IMR-90 (cell line): Measurements from ENCODE around the gene UGT8. TPM values are rescaled to one million over a fixed set of nuclear protein-coding genes. Genes with fewer than 3 reads are reported as not detected.

Source experiments
- ATAC-seq: fragments of 200-7000 bp; cut with Tn5 transposase; 2 replicates; pipeline ENCODE4 v1.9.1; 2020; ENCODE audit warnings: low read depth, mild to moderate bottlenecking, moderate library complexity
- Bru-seq: library from RNA; stranded (reverse); fragments of 400-500 nt; gene quantifications from one replicate; lab custom pipeline; 2021; lab: Mats Ljungman, UMichigan
- BruChase-seq, 2 experiments: library from RNA; stranded (reverse); fragments of 400-500 nt; gene quantifications; one replicate each; lab custom pipeline; 2021; lab: Mats Ljungman, UMichigan
- BruUV-seq: library from RNA; stranded (reverse); fragments of 400-500 nt; replicated peaks from 2 replicates; lab custom pipeline; 2021; lab: Mats Ljungman, UMichigan
- CTCF ChIA-PET: fragments of 300-600 bp; formaldehyde crosslinking; extraction: SDS; loops from one replicate; lab custom pipeline; 2021; ENCODE audit warnings: antibody characterized with exemption; lab: Yijun Ruan, JAX
- POLR2A ChIA-PET: fragments of 300-600 bp; sonication (Branson Sonifier 250); formaldehyde crosslinking; loops from one replicate; lab custom pipeline; 2022; ENCODE audit warnings: antibody characterized with exemption; ENCODE audit not compliant: unreplicated experiment; lab: Charles Lee
- DNase-seq: peaks from one replicate; pipeline ENCODE4 v3.0.0; 2013
- H2AFZ ChIP-seq: replicated peaks from 2 replicates; pipeline ENCODE3; 2013; ENCODE audit warnings: low read length, mild to moderate bottlenecking; ENCODE audit not compliant: poor library complexity
- H2AK5ac ChIP-seq: 2 replicates; pipeline ENCODE4 v1.6.1; 2013; ENCODE audit warnings: low read depth, low read length, inconsistent platforms
- H2AK9ac ChIP-seq: replicated peaks from 2 replicates; pipeline ENCODE3; 2013; ENCODE audit warnings: mild to moderate bottlenecking, low read depth, low read length, moderate library complexity; ENCODE audit not compliant: poor library complexity
- H2BK120ac ChIP-seq: 2 replicates; pipeline ENCODE4 v1.6.1; 2013; ENCODE audit warnings: low read depth, low read length, inconsistent platforms
- H2BK15ac ChIP-seq: 3 replicates; pipeline ENCODE4 v1.6.1; 2013; ENCODE audit warnings: low read depth, low read length, inconsistent platforms
- H2BK20ac ChIP-seq: 2 replicates; pipeline ENCODE4 v1.6.1; 2013; ENCODE audit warnings: low read depth, mild to moderate bottlenecking, inconsistent platforms, low read length, moderate library complexity
- H2BK5ac ChIP-seq: 2 replicates; pipeline ENCODE4 v1.6.1; 2013; ENCODE audit warnings: mild to moderate bottlenecking, low read depth, low read length, inconsistent platforms; ENCODE audit not compliant: poor library complexity, severe bottlenecking
- H3K14ac ChIP-seq: replicated peaks from 2 replicates; pipeline ENCODE4 v1.6.1; 2013; ENCODE audit warnings: low read depth, low read length, inconsistent platforms
- H3K18ac ChIP-seq: 2 replicates; pipeline ENCODE4 v1.6.1; 2013; ENCODE audit warnings: low read depth, low read length, control low read depth
- H3K23ac ChIP-seq: 2 replicates; pipeline ENCODE4 v1.6.1; 2013; ENCODE audit warnings: low read depth, low read length, inconsistent platforms
- H3K27ac ChIP-seq: 2 replicates; pipeline ENCODE4 v1.5.1; 2013; ENCODE audit warnings: mild to moderate bottlenecking, control low read depth, low read length; ENCODE audit not compliant: insufficient read depth
- H3K27me3 ChIP-seq: 2 replicates; pipeline ENCODE4 v1.6.1; 2013; ENCODE audit warnings: low read length; ENCODE audit not compliant: control insufficient read depth, insufficient read depth
- H3K36me3 ChIP-seq: 2 replicates; pipeline ENCODE4 v1.6.1; 2013; ENCODE audit warnings: low read length, mixed read lengths; ENCODE audit not compliant: control insufficient read depth, insufficient read depth
- H3K4ac ChIP-seq: 2 replicates; pipeline ENCODE4 v1.6.1; 2013; ENCODE audit warnings: low read depth, low read length, inconsistent platforms
- H3K4me1 ChIP-seq: 2 replicates; pipeline ENCODE4 v1.6.1; 2013; ENCODE audit warnings: low read length, mixed read lengths; ENCODE audit not compliant: control insufficient read depth, insufficient read depth
- H3K4me2 ChIP-seq: 2 replicates; pipeline ENCODE4 v1.6.1; 2013; ENCODE audit warnings: low read depth, mild to moderate bottlenecking, control low read depth, low read length, moderate library complexity
- H3K4me3 ChIP-seq: 2 replicates; pipeline ENCODE4 v1.5.1; 2013; ENCODE audit warnings: low read depth, mild to moderate bottlenecking, control low read depth, low read length, moderate library complexity; ENCODE audit not compliant: insufficient read depth
- H3K56ac ChIP-seq: 2 replicates; pipeline ENCODE4 v1.6.1; 2013; ENCODE audit warnings: low read length, inconsistent platforms; ENCODE audit not compliant: insufficient read depth; ENCODE audit errors: extremely low read depth
- H3K79me1 ChIP-seq, 2 experiments: 2 replicates each; pipeline ENCODE4 v1.6.1; 2013; ENCODE audit warnings: low read length in 2 of 2, inconsistent platforms in 1 of 2, low read depth in 1 of 2
- H3K9ac ChIP-seq: 2 replicates; pipeline ENCODE4 v1.6.1; 2013; ENCODE audit warnings: low read depth, low read length, control low read depth
- H3K9me1 ChIP-seq: 2 replicates; pipeline ENCODE4 v1.6.1; 2013; ENCODE audit warnings: low read length, inconsistent platforms; ENCODE audit not compliant: insufficient read depth
- H3K9me3 ChIP-seq: 2 replicates; pipeline ENCODE4 v1.6.1; 2013; ENCODE audit warnings: low read length; ENCODE audit not compliant: control insufficient read depth, insufficient read depth
- H4K20me1 ChIP-seq: 2 replicates; pipeline ENCODE4 v1.6.1; 2013; ENCODE audit warnings: low read length, inconsistent platforms; ENCODE audit not compliant: insufficient read depth
- H4K5ac ChIP-seq: 2 replicates; pipeline ENCODE4 v1.6.1; 2013; ENCODE audit warnings: mild to moderate bottlenecking, low read depth, low read length, control low read depth
- H4K8ac ChIP-seq, 2 experiments: 2 replicates each; pipeline ENCODE4 v1.6.1; 2013; ENCODE audit warnings: low read depth in 2 of 2, low read length in 2 of 2, control low read depth in 1 of 2, inconsistent platforms in 1 of 2
- H4K91ac ChIP-seq: 2 replicates; pipeline ENCODE4 v1.6.1; 2013; ENCODE audit warnings: low read depth, low read length, inconsistent platforms; ENCODE audit not compliant: insufficient read depth
- BHLHE40 ChIP-seq: fragments of 150-350 bp; IDR thresholded peaks from 2 replicates; pipeline ENCODE4 v1.6.1; 2016; ENCODE audit warnings: mild to moderate bottlenecking, low read depth, low read length
- CTCF ChIP-seq: conservative IDR thresholded peaks from 2 replicates; pipeline ENCODE4 v1.5.1; 2012; ENCODE audit warnings: mild to moderate bottlenecking, low read depth, low read length, improper control_type of control experiment
- FOS ChIP-seq: fragments of 150-350 bp; IDR thresholded peaks from 2 replicates; pipeline ENCODE4 v1.6.1; 2016; ENCODE audit warnings: low read depth, low read length
- MAZ ChIP-seq: IDR thresholded peaks from 2 replicates; pipeline ENCODE4 v1.6.1; 2012; ENCODE audit warnings: low read depth, mild to moderate bottlenecking, low read length, improper control_type of control experiment, moderate library complexity, borderline replicate concordance
- NFE2L2 ChIP-seq: fragments of 150-350 bp; IDR thresholded peaks from 2 replicates; pipeline ENCODE4 v1.6.1; 2016; ENCODE audit warnings: low read depth, mild to moderate bottlenecking, low read length
- POLR2A ChIP-seq: IDR thresholded peaks from 2 replicates; pipeline ENCODE4 v1.6.1; 2012; ENCODE audit warnings: mild to moderate bottlenecking, low read depth, low read length
- RCOR1 ChIP-seq: IDR thresholded peaks from 2 replicates; pipeline ENCODE4 v1.6.1; 2012; ENCODE audit warnings: mild to moderate bottlenecking, low read length, improper control_type of control experiment; ENCODE audit not compliant: insufficient replicate concordance
- WGBS, 2 experiments: methylation state at CpG; one replicate each; pipeline versions ENCODE4 v1.1.5 to v1.1.7; 2013; ENCODE audit warnings: missing lambda C conversion rate in 2 of 2; ENCODE audit not compliant: insufficient read length in 1 of 2; ENCODE audit errors: extremely low coverage in 2 of 2; 5-methylcytosine and 5-hydroxymethylcytosine counted together
- dilution Hi-C: fragments of 300-500 bp; cut with HindIII; formaldehyde crosslinking; loops from one replicate; pipeline ENCODE4 v1.14.3; 2018; ENCODE audit warnings: low sequenced_read_pairs; ENCODE audit not compliant: unreplicated experiment
- in situ Hi-C: fragments of 300-500 bp; cut with MboI; formaldehyde crosslinking; loops from 3 replicates; pipeline ENCODE4 v1.14.3; 2019; ENCODE audit warnings: low sequenced_read_pairs, inconsistent platforms, mixed read lengths
- intact Hi-C: fragments of 100-400 bp; cut with micrococcal nuclease; formaldehyde crosslinking; loops from 2 replicates; pipeline ENCODE4 v1.10.0; 2022
- long read RNA-seq: library from polyadenylated mRNA; unstranded; transcript quantifications from one replicate; pipeline ENCODE4 v2.0.0, GENCODE V29; 2021; ENCODE audit not compliant: unreplicated experiment
- polyA plus RNA-seq, 3 experiments: library from polyadenylated mRNA; depleted of rRNA; stranded (reverse); fragments of >200 nt; gene quantifications; 2 replicates each; pipeline ENCODE4 v1.2.3, GENCODE V29; 2012; ENCODE audit warnings: low replicate concordance in 1 of 3
- total RNA-seq: library from RNA; depleted of rRNA; stranded (reverse); fragments of >200 nt; gene quantifications from 2 replicates; pipeline ENCODE4 v1.2.3, GENCODE V29; 2012; rRNA removed

The UGT8 gene, protein sequence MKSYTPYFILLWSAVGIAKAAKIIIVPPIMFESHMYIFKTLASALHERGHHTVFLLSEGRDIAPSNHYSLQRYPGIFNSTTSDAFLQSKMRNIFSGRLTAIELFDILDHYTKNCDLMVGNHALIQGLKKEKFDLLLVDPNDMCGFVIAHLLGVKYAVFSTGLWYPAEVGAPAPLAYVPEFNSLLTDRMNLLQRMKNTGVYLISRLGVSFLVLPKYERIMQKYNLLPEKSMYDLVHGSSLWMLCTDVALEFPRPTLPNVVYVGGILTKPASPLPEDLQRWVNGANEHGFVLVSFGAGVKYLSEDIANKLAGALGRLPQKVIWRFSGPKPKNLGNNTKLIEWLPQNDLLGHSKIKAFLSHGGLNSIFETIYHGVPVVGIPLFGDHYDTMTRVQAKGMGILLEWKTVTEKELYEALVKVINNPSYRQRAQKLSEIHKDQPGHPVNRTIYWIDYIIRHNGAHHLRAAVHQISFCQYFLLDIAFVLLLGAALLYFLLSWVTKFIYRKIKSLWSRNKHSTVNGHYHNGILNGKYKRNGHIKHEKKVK
- total RNA-seq (not detected in 2 replicates), polyA plus RNA-seq (2012; rRNA removed) (not detected in 2 replicates), Bru-seq, nascent RNA (percentile 4 among the genes with signal in this experiment), BruChase-seq, experiment 1, labeled RNA remaining after a 6-hour chase (percentile 2 among the genes with signal in this experiment), BruChase-seq, experiment 2, labeled RNA remaining after a 2-hour chase (percentile 4 among the genes with signal in this experiment)
- not detected in 2 replicates for polyA plus RNA-seq (2012; cell fraction: cytosol; rRNA removed)
- polyA plus RNA-seq (2012; cell fraction: nucleus; rRNA removed; ENCODE audit: low replicate concordance), result not detected in 2 replicates
- long read RNA-seq, result 0 reads

- Histone ChIP-seq H2AK5ac (no peak within 1 kb of the TSS), H2AFZ (peak within 1 kb of the TSS; percentile 80), H2BK15ac (no peak within 1 kb of the TSS), H3K27me3 (peaks cover 24% of the 10 kb centered on the region), H2BK5ac (no peak within 1 kb of the TSS), H4K91ac (no peak within 1 kb of the TSS), H3K9ac (no peak within 1 kb of the TSS), H2BK20ac (no peak within 1 kb of the TSS), H2BK120ac (no peak within 1 kb of the TSS), H3K4ac (no peak within 1 kb of the TSS), H3K18ac (no peak within 1 kb of the TSS), H4K8ac (no peak within 1 kb of the TSS), H2AK9ac (no peak within 1 kb of the TSS), H3K4me2 (peak within 1 kb of the TSS; percentile 83), H3K9me1 (no peaks in the 10 kb centered on the region), H3K27ac (no peak within 1 kb of the TSS), H4K20me1 (no peaks in the 10 kb centered on the region), H3K23ac (no peak within 1 kb of the TSS), H3K9me3 (no peaks in the 10 kb centered on the region), H3K14ac (no peak within 1 kb of the TSS), H3K4me3 (peak within 1 kb of the TSS; percentile 7), H3K36me3 (no peaks in the 10 kb centered on the region), H3K4me1 (peaks cover 1% of the 10 kb centered on the region; the same call in 1 of the 2 replicates), H3K79me1 (no peaks in the 10 kb centered on the region), H3K56ac (no peak within 1 kb of the TSS), H4K5ac (no peak within 1 kb of the TSS)
- in situ Hi-C loops, result no loop called here
- dilution Hi-C loops, result no loop called here
- no TSS peak for BruUV-seq
- 2% methylated on average over 26 of the region's 84 CpGs; no CpG with 5 or more reads in 1 of the 2 experiments for WGBS, 2 experiments
- DNase-seq (no peak), ATAC-seq (peak; percentile 54)
- POLR2A ChIA-PET, result no interaction called here
- intact Hi-C loops, result no loop called here
- no peak for TF ChIP-seq MAZ
- TF ChIP-seq BHLHE40, result no peak
- TF ChIP-seq NFE2L2, result no peak
- no peak for TF ChIP-seq RCOR1
- no peak for TF ChIP-seq CTCF
- TF ChIP-seq POLR2A, result no peak
- no peak for TF ChIP-seq FOS
- CTCF ChIA-PET, result no interaction called here
Measured at GRCh38 chr4:114598191-114599121, at the start of gene UGT8. TSS of gene UGT8 (plus strand) at chr4:114598807. CDS start at chr4:114622881, 24,074 bp downstream.
